ENCODE results near the gene VWA3A. TPM values are rescaled to one million over a fixed set of nuclear protein-coding genes. Genes with fewer than 3 reads are reported as not detected.

The VWA3A gene
- total RNA-seq, 4 donors from 2014 or later: 0.18 TPM; not detected in 3

DNA sequence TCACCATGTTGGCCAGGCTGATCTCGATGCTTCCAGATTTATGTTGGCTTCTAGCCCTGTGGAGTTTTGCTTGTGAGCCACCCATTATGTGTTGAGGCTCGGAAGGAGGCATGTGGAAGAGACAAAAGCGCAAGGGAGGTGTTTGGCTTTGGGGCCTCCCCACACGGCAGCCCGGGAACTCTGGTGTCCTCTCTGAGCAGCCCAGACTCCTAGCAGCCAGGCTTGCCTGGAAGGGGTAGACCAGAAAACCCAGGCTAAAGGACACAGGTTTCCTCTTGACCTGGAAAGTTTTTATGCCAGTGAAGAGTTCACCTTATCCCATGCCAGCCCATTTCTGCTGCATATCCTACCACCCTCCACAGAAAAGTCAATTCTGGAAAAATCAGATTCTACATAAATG is 91.0 kb downstream of the VWA3A start:
- Histone ChIP-seq H3K27me3 (no peaks in the 10 kb centered on the region), H3K4me1 (peaks cover 0 to 3% (median 1%) of the 10 kb centered on the region in 4 donors)
- TF ChIP-seq POLR2A (IDR thresholded peaks at IDR 0.05): no peak
- TF ChIP-seq, protein P1, sequence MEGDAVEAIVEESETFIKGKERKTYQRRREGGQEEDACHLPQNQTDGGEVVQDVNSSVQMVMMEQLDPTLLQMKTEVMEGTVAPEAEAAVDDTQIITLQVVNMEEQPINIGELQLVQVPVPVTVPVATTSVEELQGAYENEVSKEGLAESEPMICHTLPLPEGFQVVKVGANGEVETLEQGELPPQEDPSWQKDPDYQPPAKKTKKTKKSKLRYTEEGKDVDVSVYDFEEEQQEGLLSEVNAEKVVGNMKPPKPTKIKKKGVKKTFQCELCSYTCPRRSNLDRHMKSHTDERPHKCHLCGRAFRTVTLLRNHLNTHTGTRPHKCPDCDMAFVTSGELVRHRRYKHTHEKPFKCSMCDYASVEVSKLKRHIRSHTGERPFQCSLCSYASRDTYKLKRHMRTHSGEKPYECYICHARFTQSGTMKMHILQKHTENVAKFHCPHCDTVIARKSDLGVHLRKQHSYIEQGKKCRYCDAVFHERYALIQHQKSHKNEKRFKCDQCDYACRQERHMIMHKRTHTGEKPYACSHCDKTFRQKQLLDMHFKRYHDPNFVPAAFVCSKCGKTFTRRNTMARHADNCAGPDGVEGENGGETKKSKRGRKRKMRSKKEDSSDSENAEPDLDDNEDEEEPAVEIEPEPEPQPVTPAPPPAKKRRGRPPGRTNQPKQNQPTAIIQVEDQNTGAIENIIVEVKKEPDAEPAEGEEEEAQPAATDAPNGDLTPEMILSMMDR (IDR thresholded peaks at IDR 0.05): no peak

DNA sequence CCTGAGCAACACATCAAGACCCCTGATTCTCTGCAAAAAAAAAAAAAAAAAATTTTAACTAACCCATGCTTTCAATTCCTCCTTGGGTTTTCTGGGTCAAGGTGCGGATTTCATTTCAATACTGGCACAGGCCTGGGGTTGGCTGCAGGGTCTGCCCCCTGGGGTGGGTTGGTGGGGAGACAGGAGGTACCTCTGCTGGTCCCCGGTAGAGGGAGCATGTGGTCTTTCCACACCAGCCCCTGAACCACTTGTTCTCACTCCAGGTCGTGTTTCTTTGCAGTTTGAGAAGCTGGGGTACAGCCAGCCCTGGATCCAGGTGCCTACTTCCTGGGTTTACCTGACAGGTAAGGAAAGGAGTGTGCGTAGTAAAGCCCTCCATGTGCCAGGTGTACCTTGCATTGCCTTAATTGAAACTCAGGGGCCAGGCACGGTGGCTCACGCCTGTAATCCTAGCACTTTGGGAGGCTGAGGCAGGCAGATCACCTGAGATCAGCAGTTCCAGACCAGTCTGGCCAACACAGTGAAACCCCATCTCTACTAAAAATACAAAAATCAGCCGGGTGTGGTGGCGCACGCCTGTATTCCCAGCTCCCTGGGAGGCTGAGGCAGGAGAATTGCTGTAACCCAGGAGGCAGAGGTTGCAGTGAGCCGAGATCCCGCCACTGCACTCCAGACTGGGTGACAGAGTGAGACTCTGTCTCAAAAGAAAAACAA is 91.7 kb downstream of the VWA3A start:
- no peak overlapping the region for H3K27ac ChIP-seq
- no peaks in the 10 kb centered on the region for H3K36me3 ChIP-seq
- TF ChIP-seq POLR2A (IDR thresholded peaks at IDR 0.05): no peak
- TF ChIP-seq, protein P1 (IDR thresholded peaks at IDR 0.05): peak in 3 of 6 experiments; percentile 10 to 21 (median 13)
- DNase-seq: no peak
- H3K4me1 ChIP-seq: peaks cover 0 to 11% (median 7%) of the 10 kb centered on the region in 4 donors
- H3K9me3 ChIP-seq: no peaks in the 10 kb centered on the region
- no peaks in the 10 kb centered on the region for H3K27me3 ChIP-seq
- no peak overlapping the region for H3K4me3 ChIP-seq

More for the DNA sequence above, 91.0 kb downstream of the VWA3A start:
- H3K4me3 ChIP-seq: no peak overlapping the region
- no peaks in the 10 kb centered on the region for H3K36me3 ChIP-seq
- DNase-seq: no peak
- H3K27ac ChIP-seq: no peak overlapping the region
- no peaks in the 10 kb centered on the region for H3K9me3 ChIP-seq

DNA sequence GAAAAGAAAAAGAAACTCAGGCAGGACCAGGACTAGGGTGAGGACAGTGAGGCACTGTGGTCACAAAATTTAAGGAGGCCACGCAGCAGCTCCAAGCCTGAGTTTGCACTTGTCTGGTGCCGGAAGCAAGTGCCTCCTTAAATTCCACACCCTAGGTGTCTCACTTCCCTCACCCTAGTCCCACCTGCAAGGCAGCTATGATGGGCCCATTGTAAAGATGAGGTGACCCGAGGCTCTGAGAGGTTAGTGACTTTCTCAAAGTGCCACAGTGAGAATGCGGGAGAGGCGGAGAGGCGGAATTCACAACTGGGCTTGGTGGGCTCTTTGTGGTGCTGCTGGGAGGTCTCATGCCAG is 92.3 kb downstream of the VWA3A start:
- Histone ChIP-seq H3K27ac (no peak overlapping the region), H3K27me3 (no peaks in the 10 kb centered on the region), H3K9me3 (no peaks in the 10 kb centered on the region), H3K36me3 (no peaks in the 10 kb centered on the region), H3K4me1 (peaks cover 0 to 16% (median 12%) of the 10 kb centered on the region in 4 donors), H3K4me3 (no peak overlapping the region)
- TF ChIP-seq, protein P1 (IDR thresholded peaks at IDR 0.05): no peak
- no peak for TF ChIP-seq POLR2A (IDR thresholded peaks at IDR 0.05)
- DNase-seq: no peak

DNA sequence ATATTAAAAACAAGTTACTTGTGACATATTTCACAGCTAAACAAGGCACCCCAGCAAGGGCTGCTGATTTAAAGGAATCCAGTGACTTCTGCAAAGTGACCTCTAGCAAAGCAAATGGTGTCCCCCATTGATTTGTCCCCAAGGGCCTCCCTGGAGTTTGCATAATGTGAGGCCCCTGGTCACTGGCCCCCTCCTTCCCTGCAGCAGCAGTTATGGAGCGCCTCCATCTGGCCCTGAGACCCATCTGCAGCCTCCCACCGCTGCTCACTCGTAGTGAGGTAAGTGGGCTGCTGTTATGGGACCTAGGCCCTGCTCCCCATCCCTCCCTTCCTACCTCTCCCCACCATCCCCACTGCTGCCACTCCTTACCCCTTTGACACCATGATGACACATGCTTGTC is 94.2 kb downstream of the VWA3A start:
- Histone ChIP-seq H3K27ac (no peak overlapping the region), H3K9me3 (no peaks in the 10 kb centered on the region), H3K27me3 (no peaks in the 10 kb centered on the region), H3K4me1 (peaks cover 0 to 19% (median 13%) of the 10 kb centered on the region in 4 donors), H3K4me3 (no peak overlapping the region), H3K36me3 (no peaks in the 10 kb centered on the region)
- TF ChIP-seq, protein P1 (IDR thresholded peaks at IDR 0.05): no peak
- no peak for TF ChIP-seq POLR2A (IDR thresholded peaks at IDR 0.05)
- no peak for DNase-seq

DNA sequence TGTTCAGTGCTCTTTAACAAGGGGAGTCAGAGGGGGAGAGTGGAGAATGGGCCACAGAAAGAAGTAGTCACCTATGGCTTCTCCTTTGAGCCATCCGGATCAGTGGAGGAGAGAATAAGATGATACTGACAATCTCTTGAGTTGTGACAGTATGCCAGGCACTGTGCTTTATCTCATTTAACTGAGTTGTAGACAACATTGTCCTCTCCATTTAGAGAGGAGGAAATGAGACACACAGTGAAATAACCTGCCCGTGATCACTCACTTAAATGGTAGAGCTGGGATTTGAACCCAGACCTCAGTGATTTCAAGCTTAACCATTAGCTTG is 95.9 kb downstream of the VWA3A start:
- H3K4me1 ChIP-seq: peaks cover 0 to 29% (median 13%) of the 10 kb centered on the region in 4 donors
- no peak for DNase-seq

More for the DNA sequence above, 95.9 kb downstream of the VWA3A start:
- H3K9me3 ChIP-seq: no peaks in the 10 kb centered on the region
- H3K27ac ChIP-seq: peak overlapping the region; percentile 95 to 98 (median 97)
- H3K4me3 ChIP-seq: no peak overlapping the region
- no peaks in the 10 kb centered on the region for H3K27me3 ChIP-seq
- no peak for TF ChIP-seq POLR2A (IDR thresholded peaks at IDR 0.05)
- TF ChIP-seq, protein P1 (IDR thresholded peaks at IDR 0.05): no peak
- H3K36me3 ChIP-seq: no peaks in the 10 kb centered on the region
